EH (cell line): ENCODE data around the gene PTPRN2.
"Not testable (repeated sequence)": the region's sequence is repeated elsewhere in the genome, so short reads cannot be mapped to it uniquely, and the experiment has no call there.

ENCODE experiments used
- DNase-seq: peaks from one replicate; pipeline ENCODE4 v3.0.0-alpha.2; 2015; ENCODE audit warnings: low read depth

Gene PTPRN2

GRCh38 chr7:157666530-157667040, 921.0 kb downstream of the PTPRN2 start:
- DNase-seq, result no peak

GRCh38 chr7:157665634-157665988, 922.0 kb downstream of the PTPRN2 start:
- DNase-seq, result not testable (repeated sequence)

GRCh38 chr7:157664871-157665633, 922.6 kb downstream of the PTPRN2 start:
- DNase-seq, result no peak

GRCh38 chr7:157664034-157664433, 923.6 kb downstream of the PTPRN2 start:
- DNase-seq, result no peak

- no peak for DNase-seq
Measured at GRCh38 chr7:157662981-157663716, 924.5 kb downstream of the PTPRN2 start.

GRCh38 chr7:157662110-157662791, 925.4 kb downstream of the PTPRN2 start:
- no peak for DNase-seq

- DNase-seq, result no peak
Measured at GRCh38 chr7:157661611-157661975, 926.0 kb downstream of the PTPRN2 start.

- no peak for DNase-seq
Measured at GRCh38 chr7:157660971-157661610, 926.5 kb downstream of the PTPRN2 start.

- DNase-seq, result no peak
Measured at GRCh38 chr7:157658851-157659412, 928.7 kb downstream of the PTPRN2 start.

- DNase-seq, result no peak
Measured at GRCh38 chr7:157657741-157658740, 929.6 kb downstream of the PTPRN2 start.

- DNase-seq, result no peak
Measured at GRCh38 chr7:157656195-157656769, 931.3 kb downstream of the PTPRN2 start.

GRCh38 chr7:157654350-157654749, 933.3 kb downstream of the PTPRN2 start:
- no peak for DNase-seq

- no peak for DNase-seq
Measured at GRCh38 chr7:157653827-157654207, 933.8 kb downstream of the PTPRN2 start.

GRCh38 chr7:157652954-157653826, 934.4 kb downstream of the PTPRN2 start:
- DNase-seq, result no peak

- DNase-seq, result no peak
Measured at GRCh38 chr7:157652161-157652953, 935.3 kb downstream of the PTPRN2 start.

GRCh38 chr7:157651366-157652160, 936.1 kb downstream of the PTPRN2 start:
- DNase-seq, result no peak

GRCh38 chr7:157650801-157651200, 936.8 kb downstream of the PTPRN2 start:
- DNase-seq, result no peak
